ENCODE measurements around the gene MOGAT2.
"Not testable (repeated sequence)": the region's sequence is repeated elsewhere in the genome, so short reads cannot be mapped to it uniquely, and the experiment has no call there.

The MOGAT2 gene

DNA sequence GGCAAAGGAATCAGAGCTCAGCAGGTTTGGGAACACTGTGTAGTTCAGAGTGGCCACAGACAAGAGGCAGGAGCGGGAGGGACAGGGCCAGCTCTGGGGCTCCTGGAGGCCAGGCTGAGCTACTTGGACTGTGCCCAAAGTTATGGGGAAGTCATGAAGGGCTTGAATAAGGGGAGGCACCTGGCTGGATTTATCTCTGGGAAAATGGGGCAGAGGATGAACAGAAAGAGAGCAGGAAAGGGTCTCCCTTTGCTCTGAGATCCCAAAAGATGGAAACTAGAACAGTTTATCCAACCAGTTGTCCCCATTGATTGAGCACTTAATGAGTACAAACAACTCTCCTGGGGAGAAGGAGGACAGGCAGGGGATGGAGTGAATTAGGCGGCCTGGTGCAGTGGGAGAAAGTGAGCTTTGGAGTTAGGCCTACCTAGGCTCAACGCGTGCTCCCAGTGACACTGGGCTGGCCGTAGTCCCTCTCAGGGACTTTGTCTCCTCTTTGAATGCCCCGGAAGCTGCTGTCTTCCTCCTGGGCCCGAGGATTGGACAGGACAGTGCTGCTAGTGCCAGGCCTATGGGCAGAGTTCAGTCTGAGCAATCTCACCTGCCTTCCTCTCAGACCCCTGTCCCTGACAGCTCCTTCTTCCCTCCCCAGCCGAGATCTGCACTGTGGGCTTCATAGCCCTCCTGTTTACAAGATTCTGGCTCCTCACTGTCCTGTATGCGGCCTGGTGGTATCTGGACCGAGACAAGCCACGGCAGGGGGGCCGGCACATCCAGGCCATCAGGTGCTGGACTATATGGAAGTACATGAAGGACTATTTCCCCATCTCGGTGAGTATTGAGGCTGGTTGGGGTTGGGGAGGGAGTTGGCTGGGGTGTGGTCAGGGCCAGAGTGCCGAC lies 2.0 kb downstream of the MOGAT2 start:
- no peak for DNase-seq

DNA sequence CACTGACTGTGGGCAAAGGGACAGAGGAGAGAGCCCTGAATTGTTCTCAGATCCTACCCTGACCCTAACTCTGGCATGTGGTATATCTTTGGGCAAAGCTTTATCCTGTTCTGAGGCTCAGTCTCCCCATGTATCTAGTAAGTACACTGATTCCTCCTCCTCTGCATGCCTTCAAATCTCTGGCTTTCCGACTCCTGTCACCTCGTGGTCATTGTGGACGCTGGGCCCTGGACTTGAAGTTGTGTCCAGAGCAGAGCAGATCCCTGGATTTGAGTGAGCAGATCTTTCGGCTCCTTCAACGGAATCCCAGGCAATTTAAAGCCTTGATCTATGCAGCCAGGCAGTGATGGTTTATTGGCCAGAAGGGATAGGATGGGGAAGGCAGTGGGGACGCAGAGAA lies 3.0 kb downstream of the MOGAT2 start:
- no peak for DNase-seq

DNA sequence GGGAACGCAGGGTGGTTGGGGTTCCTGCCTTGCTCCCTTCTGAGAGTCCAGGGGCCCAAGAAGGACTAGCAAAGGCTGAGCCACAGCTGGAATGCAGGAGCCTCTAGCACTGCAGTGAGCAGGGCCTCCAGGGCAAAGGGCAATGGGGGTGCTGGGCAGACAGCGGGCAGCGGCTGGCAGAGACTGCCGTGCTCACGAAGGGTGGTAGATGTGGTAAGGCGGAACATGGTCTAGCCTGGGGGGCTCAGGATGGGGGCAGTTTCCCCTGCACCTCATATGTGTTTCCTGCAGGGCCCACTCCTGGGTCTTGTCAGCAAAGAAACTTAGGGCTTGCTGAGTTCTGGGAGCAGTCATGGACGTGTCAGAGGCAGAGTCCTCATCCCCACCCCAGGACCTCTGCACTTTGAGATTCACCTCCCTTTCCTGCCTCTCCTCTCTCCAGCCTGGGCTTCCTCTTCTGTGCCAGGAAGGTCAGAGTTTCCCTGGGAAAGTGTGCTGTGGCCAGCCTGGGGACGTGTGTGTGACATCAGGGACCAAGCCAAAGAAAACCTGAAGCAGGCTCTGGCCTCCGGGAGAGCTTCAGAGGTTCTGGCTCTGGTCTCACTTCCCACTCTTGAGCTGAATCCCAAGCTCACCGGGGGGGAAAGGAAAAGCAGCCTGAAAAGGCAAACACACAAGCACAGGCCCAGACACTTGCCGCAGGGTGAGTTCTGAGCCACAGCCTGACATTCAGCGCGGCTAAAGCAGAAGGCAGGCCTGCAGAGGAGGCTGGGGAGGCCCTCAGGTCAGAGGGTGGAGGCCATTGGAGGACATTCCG lies 4.4 kb downstream of the MOGAT2 start:
- DNase-seq = no peak

DNA sequence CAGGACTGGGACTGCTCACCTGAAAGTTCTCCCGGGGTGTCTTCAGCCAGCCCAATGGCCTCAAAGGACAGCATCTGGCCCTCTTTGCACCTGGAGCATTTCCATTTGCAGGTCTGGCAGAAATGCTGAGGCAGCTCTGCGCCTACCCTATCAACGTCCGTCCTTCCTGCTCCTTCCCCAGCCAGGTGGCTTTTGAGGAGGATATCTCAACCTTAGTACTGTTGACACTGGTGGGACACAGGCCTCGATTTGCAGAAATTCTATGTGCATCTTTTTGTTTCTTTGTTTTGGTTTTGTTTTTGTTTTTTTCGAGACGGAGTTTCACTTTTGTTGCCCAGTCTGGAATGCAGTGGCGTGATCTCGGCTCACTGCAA lies 5.0 kb downstream of the MOGAT2 start:
- no peak for DNase-seq

DNA sequence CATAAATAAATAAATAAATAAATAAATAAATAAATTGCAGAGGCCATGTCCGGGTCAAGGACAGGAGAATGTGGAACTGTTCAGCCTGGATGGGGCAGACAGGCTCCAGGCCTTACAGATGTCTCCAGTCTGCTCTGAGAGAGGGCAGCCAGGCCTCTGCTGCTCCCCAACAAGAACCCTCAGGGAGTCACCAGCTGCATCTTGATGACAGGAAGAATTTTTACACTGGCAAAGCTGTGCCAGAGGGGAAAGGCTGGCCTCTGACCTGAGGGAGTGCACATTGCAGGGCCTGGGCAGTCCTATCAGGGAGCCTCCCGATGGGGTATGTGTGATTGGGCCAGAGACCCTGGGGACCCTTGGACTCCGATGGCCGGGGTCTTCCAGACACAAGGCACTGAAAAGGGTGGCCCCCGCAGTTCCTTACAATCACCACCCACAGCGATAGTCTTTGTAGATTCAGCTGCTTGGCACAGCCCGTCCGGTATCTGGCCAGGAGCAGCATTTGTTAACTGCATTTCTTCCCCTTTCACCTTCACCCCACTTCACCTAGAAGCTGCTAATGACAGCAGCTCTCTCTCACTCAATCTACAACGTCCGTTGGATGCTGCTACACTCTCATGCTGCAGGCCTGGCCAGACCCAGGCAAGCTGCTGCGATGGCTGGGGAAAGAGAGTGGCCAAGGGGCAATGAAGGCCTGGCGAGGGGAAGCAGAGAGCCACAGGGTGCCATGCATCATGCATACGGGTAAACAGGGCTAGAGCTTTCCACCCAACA lies 8.1 kb downstream of the MOGAT2 start:
- no peak for DNase-seq

DNA sequence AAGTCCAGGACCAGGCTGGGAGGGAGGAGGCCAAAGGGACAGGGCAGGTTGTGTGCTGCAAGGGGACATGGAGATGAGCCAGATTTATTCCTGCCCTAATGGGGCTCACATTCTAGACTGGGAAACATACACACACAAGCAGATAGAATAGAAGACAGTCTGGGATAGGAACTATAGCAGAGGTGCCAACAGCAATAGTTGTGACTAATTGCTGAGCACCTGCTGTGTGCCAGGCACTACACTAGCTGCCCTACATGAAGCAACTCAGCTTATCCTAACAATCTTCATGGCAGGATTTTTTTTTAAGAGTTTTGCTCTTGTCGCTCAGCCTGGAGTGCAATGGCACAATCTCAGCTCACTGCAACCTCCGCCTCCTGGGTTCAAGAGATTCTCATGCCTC lies 11.4 kb downstream of the MOGAT2 start:
- no peak for DNase-seq

DNA sequence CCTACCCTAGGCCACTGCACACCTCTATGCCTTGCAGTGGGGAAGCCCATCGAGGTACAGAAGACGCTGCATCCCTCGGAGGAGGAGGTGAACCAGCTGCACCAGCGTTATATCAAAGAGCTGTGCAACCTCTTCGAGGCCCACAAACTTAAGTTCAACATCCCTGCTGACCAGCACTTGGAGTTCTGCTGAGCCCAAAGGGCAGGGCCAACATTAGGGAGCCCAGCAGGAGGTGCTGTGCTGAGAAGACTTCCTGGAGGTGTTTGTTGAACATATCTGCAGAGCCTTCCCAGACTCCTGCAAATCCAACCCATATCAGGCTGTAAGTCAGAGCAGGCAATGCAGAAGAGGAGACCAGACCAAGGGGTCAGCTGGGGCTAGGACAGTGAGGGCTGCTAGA lies 13.5 kb downstream of the MOGAT2 start:
- DNase-seq = no peak

DNA sequence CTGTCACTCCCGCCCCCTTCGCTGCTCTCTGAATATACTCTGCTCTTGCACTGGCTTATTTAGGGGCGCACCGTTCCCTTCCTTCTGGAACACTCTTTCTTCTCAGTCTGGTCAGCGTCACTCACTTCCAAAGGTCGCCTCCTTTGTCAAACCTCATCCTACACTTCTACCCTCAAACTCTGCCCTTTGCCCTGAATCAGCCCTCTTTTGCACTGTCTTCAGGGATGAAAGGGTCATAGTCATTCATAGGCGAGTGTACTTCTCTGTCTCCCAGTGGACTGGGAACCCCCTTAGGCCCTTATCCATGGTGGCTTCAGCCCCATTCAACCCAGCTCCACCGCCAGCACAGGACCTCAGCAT lies 15.4 kb downstream of the MOGAT2 start:
- no peak for DNase-seq

DNA sequence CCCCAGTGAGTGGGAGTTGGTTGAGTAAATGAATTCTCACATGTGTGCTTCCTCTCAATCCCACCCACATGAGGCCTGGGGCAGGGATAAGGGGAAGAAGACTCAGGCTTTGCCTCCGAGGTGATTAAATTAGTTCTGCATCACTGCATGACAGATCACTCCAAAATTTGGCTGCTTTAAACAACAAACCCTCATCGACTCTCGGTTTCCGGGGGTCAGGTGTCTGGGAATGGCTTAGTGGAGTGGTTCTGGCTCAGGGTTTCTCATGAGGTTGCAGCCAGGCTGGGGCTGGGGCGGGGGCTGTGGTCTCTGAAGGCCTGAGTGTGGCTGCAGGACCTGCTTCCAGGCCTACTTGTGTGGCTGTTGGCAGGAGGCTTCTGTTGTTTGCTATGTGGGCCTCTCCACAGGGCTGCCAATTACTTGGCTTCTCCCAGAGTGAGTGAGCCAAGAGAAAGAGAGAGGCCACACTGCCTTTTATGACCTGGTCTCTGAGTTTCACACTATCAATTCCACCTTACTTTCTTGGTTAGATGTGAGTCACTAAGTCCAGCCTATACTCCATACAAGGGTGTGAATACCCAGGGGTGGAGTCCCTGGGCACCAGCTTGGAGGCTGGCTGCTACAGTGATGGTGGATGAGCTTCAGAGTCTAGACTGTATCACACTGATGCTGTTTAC lies 15.9 kb downstream of the MOGAT2 start:
- DNase-seq = no peak

DNA sequence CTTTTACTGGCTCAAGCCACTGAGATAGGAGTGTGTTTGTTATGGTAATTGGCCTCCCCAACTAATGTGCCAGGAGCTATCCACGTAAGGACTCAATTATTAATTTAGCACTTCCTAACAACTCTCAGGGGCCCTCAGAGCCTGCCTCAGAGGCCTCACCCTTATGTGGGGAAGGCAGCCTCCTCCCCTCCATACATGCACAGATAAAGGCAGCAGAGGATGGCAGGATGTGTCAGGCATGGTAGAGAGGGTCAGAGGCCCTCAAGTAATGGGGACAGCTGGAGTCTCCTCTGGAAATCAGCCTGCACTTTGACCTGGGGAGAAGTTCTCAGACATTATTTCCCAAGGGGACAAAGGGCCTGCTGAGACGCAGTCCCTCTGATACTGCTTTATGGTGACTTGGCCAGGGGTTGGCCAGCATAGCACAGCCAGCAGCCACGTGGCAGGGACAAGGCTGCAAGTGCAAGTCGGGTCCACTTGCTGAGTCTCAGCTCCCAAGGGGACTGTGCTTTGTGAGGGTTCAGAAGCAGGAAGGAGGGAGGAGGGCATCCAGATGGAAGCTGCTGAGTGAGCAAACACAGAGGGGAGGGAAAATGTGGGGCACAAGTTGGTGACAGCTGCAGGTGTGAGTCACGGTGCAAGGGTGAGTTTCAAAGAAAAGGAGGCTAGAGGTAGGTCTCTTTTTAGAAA lies 17.0 kb downstream of the MOGAT2 start:
- no peak for DNase-seq

DNA sequence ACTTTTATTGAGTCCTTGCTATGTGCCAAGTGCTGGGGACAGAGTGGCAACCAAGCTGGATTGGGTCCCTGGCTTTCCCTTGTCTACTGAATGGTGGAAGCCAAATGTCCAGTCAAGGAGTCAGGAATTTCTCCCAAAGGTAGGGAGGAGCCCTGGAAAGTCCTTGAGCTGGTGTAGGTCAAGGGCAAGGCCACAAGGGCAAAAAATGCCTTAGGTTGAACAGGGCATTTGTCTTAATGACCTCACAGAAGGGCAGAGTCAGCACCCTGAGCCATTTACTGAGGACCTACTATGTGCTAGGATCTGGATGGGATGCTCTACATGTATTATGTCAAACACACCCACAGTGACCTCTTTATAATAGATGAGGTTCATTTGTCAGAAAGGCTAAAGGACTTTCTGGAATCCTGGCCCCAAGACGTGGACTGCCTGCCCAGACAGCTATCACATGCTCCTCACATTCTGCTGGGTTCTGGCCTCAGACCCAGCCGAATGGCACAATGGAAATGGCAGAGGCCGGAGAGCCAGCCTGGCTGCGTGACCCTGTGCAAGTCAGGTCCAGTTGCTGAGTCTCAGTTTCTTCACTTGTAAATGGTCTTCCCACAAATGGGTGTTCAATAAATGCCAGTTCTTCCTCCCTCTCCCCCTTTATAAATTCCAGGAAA lies 17.7 kb downstream of the MOGAT2 start:
- no peak for DNase-seq

DNA sequence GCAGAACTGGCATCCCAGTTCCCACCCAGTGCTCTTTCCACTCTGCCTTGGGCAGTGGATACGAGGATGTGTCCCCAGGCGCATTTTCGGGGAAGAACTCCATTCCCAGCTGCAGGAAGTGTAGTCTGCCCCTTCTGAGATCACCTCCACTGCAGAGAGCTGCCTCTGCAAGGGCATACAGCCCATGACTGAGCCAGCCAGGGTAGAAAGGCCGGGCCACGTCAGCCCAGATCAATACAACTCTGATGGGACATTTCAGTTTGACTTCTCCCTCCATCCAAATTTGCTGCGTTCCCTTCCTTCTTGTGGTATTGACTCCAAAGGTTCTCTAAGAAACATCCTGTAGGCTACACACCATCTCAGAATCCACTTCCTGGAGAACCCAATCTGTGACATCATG lies 19.7 kb downstream of the MOGAT2 start:
- DNase-seq = no peak

DNA sequence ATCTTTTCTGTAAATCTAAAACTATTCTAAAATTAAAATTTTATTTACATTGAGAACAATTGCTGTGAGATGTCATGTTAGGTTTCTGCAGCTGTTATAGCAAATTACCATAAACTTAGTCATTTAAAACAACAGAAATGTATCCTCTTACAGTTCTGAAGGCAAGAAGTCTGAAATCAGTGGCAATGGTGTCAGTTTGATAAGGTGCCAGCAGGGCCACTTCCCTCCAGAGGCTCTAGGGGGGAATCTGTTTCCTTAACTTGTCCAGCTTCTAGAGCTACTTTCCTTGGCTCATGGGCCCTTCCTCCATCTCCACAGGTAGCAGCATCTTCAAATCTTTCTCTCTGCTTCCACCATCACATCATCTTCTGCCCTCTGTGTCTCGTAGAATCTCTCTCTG lies 23.0 kb downstream of the MOGAT2 start:
- DNase-seq = no peak

DNA sequence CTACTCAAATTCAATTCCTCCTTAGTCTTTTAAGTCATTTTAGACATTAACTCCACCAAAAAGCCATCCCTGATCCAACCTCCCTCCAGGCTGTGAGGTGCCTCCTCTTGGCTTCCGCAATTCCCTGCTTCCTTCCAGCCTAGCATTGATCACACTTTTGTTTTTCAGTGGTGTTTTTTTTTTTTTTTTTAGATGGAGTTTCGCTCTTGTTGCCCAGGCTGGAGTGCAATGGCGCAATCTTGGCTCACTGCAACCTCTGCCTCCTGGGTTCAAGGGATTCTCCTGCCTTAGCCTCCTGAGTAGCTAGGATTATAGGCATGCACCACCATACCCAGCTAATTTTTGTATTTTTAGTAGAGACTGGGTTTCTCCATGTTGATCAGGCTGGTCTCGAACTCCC lies 25.5 kb downstream of the MOGAT2 start:
- DNase-seq = not testable (repeated sequence)

DNA sequence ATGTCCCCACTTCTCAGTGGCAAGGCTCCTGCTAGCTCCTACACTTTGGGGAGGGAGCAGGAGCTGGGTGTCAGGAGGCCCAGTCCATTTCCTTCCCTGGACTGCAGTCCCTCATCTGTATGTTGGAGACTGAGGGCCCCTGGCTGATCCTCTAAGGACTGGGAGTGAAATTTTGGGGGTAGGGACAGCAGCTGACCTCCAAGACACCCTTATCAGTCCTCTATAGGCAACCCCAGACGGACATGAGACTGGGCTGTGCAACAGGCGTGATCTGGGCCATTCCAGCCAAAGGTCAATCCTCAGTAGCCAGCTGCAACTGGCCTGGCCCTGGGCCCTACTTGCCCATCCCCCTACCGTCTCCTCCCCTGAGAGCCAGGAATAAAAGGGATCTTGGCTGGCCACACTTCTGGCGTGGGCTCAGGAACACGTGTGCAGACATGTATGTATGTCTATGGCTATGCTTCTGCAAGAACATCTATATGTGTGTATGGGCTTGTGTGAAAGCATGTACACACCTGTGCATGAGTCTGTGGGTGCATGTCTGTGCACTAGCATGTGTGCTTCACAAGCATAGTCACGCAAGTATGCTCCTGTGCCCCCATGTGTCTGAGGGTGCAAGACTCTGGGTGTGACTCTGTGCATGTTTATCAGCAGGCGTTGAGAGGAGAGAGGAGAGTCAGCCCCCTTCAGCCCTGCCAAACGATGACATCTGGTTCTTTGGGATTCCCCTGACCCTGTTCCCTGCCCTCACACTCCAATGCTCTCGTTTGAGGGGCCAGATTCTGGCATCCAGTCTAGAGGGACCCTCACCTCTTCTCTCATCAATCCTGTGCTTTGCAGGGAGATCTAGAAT lies 26.3 kb downstream of the MOGAT2 start:
- no peak for DNase-seq

DNA sequence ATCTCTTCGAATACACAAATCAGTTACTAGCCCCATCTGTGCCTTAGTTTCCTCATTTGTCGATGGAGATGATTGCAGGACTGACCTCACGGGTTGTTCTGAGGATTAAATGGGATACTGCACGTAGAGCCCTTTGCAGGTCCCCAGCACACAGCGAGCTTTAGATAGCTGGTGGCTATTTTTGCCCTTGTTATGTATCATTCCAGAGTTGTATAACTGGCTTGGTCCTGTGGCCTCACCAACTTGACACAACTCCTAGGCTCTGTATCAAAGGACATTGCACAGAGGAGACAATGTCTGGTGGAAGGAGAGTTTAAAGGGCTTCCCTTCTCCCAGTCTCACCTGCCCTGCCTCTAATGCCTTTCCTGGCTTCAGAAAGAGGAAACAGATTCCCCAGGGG lies 28.2 kb downstream of the MOGAT2 start:
- no peak for DNase-seq

DNA sequence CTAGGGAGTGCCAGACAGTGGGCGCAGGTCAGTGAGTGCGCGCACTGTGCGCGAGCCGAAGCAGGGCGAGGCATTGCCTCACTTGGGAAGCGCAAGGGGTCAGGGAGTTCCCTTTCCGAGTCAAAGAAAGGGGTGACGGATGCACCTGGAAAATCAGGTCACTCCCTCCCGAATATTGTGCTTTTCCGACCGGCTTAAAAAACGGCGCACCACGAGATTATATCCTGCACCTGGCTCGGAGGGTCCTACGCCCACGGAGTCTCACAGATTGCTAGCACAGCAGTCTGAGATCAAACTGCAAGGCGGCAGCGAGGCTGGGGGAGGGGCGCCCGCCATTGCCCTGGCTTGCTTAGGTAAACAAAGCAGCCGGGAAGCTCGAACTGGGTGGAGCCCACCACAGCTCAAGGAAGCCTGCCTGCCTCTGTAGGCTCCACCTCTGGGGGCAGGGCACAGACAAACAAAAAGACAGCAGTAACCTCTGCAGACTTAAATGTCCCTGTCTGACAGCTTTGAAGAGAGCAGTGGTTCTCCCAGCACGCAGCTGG lies 31.2 kb downstream of the MOGAT2 start:
- DNase-seq = not testable (repeated sequence)

DNA sequence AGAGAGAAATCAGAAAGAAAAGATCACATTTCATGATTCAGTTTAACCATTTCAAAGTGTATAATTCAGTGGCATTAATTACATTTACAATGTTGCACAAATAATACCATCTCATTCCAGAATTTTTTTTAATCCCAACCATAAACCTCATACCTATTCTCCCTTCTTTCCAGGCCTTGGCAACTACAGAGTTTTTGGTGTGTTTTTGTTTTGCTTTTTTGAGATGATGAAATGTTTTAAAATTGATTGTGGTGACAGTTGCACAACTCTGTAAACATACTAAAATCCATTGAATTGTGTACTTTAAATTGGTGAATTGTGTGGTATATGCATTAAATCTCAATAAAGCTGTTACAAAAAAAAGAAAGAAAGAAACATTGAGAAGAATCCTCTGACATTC lies 37.3 kb downstream of the MOGAT2 start:
- not testable (repeated sequence) for DNase-seq

DNA sequence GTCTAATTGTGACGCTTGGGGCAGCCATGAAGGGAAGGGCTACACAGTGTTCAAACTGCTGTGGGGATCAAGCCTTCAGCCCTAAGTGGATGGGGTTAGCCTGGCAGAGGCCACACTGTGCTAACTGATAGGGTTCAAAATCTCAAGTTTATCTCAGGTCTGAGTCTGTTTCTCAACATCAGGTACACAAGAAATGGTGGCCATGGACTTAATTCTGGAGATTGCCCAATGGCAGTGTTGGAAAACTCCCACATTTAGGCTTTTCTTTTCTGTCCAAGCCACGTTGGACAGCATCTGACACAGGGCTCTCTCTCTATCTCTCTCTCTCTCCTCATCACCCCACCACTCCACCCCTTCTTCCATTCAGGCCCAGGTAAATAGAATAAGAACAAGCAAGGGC lies 40.0 kb downstream of the MOGAT2 start:
- no peak for DNase-seq

DNA sequence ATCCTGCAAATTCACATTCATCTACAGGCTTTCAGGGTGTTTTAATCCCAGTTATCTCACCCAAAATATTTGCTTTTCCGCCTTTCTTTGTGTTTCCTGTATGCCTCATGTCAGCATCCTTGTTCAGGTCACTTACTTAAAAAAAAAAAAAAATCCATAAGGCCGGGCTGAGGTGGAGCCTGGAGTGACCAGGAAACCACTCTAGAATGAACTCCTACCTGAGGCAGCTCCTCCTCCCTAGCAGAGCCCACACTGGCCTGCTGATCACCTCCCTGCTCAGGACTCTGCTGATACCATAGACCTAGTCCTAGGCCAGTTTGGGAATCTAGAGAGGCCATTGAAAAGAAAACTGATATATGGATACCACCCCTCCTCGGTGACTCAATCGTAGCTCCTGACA lies 42.2 kb downstream of the MOGAT2 start:
- DNase-seq = no peak
